Neural cell (in vitro differentiated cells): ENCODE results near the gene RNF123.

Experiments
- EP300 ChIP-seq: fragments of 450-650 bp; conservative IDR thresholded peaks from 2 replicates; pipeline ENCODE4 v1.6.1; 2014; ENCODE audit warnings: antibody characterized with exemption, mild to moderate bottlenecking, moderate library complexity; ENCODE audit not compliant: poor library complexity, severe bottlenecking
- EZH2 ChIP-seq: fragments of 200-600, 300-800 bp; shearing (Covaris generic), sonication (generic); IDR thresholded peaks from 2 replicates; pipeline ENCODE4 v1.6.1; 2014; ENCODE audit warnings: antibody characterized with exemption, low read length, borderline replicate concordance, mild to moderate bottlenecking; ENCODE audit not compliant: insufficient read depth, poor library complexity, severe bottlenecking
- MXI1 ChIP-seq: fragments of 450-650 bp; conservative IDR thresholded peaks from 2 replicates; pipeline ENCODE4 v1.6.1; 2014; ENCODE audit warnings: antibody characterized with exemption, mild to moderate bottlenecking; ENCODE audit not compliant: poor library complexity, severe bottlenecking
- POLR2AphosphoS5 ChIP-seq: IDR thresholded peaks from 2 replicates; pipeline ENCODE4 v1.6.1; 2012
- RAD21 ChIP-seq: fragments of 450-650 bp; conservative IDR thresholded peaks from 2 replicates; pipeline ENCODE4 v1.6.1; 2014; ENCODE audit warnings: antibody characterized with exemption, mild to moderate bottlenecking, moderate library complexity
- SMC3 ChIP-seq: fragments of 450-650 bp; conservative IDR thresholded peaks from 2 replicates; pipeline ENCODE4 v1.6.1; 2014; ENCODE audit warnings: antibody characterized with exemption, mild to moderate bottlenecking, moderate library complexity; ENCODE audit not compliant: poor library complexity
- TAF1 ChIP-seq: IDR thresholded peaks from 2 replicates; pipeline ENCODE4 v1.6.1; 2012; ENCODE audit warnings: low read depth
- TF ChIP-seq, protein P1 (sequence below): fragments of 450-650 bp; IDR thresholded peaks from 2 replicates; pipeline ENCODE4 v1.5.1; 2014; ENCODE audit warnings: antibody characterized with exemption, mild to moderate bottlenecking, moderate library complexity; ENCODE audit not compliant: poor library complexity, severe bottlenecking

DNA sequence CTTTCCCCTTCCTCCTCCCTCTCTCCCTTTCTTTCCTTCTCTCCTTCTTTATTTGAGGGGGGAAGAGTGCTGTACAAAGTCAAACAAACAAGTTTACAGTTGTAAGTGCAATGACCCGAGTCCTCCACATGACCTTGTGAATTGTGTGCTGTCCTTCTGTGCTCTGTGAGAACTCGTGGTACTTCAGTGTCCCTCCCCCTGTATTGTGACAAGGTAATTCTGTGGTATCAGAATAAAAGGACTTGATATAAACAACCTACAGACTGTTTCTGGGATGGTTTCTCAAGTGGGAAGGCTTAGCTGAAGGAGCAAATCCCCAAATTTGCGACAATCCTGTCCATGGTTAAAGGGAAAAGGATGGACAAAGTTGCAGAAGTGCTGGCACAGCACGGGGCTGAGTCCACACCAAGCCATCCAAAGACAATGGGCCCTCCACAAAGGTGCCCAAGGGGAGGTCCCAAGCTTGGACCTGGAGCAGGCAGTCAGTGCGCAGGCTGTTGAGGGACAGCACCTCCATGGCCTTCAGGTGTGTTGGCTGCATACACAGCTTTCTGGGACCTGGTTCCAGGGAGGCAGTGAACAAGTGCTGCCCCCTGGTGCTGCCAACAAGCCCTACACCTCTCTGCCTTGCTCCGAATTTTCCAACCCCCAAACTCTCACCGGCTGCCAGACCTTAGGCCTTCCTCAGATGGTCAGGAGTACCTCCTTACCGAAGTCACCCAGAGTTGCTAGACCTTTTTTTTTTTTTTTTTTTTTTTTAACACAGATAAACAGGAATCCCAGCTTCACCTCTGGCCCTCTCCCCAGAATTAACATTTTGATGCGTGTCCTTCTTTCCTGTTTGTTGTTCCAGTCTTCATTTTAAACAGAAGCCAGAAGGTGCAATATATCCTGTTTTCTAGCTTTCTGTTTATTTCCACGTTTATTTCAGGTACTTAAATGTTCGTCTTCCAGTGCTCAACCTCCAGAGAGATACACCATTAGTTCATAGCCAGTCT is 17.8 kb upstream of the RNF123 start:
- TF ChIP-seq, protein P1, sequence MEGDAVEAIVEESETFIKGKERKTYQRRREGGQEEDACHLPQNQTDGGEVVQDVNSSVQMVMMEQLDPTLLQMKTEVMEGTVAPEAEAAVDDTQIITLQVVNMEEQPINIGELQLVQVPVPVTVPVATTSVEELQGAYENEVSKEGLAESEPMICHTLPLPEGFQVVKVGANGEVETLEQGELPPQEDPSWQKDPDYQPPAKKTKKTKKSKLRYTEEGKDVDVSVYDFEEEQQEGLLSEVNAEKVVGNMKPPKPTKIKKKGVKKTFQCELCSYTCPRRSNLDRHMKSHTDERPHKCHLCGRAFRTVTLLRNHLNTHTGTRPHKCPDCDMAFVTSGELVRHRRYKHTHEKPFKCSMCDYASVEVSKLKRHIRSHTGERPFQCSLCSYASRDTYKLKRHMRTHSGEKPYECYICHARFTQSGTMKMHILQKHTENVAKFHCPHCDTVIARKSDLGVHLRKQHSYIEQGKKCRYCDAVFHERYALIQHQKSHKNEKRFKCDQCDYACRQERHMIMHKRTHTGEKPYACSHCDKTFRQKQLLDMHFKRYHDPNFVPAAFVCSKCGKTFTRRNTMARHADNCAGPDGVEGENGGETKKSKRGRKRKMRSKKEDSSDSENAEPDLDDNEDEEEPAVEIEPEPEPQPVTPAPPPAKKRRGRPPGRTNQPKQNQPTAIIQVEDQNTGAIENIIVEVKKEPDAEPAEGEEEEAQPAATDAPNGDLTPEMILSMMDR, result peak; percentile 85
- TF ChIP-seq RAD21 (peak; percentile 79), EP300 (no peak), TAF1 (no peak), MXI1 (no peak), POLR2AphosphoS5 (no peak), EZH2 (no peak), SMC3 (peak; percentile 93)
